ENCODE results near the gene RNF40.

RNF40 gene

GRCh38 chr16:30775392-30776188, 13.5 kb downstream of the RNF40 start:
- peak; percentile 81 to 84 for DNase-seq
- peak; percentile 88 for TF ChIP-seq POLR2A (IDR thresholded peaks at IDR 0.05; ENCODE audit: low read length)
- TF ChIP-seq GATA1 (IDR thresholded peaks at IDR 0.05; ENCODE audit: low read depth, low read length): no peak

- DNase-seq: no peak
- TF ChIP-seq GATA1 (IDR thresholded peaks at IDR 0.05; ENCODE audit: low read depth, low read length): no peak
- TF ChIP-seq POLR2A (IDR thresholded peaks at IDR 0.05; ENCODE audit: low read length): no peak
Measured at GRCh38 chr16:30777591-30778297, 15.6 kb downstream of the RNF40 start.

GRCh38 chr16:30778549-30779244, 16.6 kb downstream of the RNF40 start:
- peak in 1 of 2 experiments; percentile 60 for DNase-seq

GRCh38 chr16:30779596-30779995, 17.5 kb downstream of the RNF40 start:
- no peak for TF ChIP-seq POLR2A (IDR thresholded peaks at IDR 0.05; ENCODE audit: low read length)
- TF ChIP-seq GATA1 (IDR thresholded peaks at IDR 0.05; ENCODE audit: low read depth, low read length): no peak

More at GRCh38 chr16:30778549-30779244, 16.6 kb downstream of the RNF40 start:
- TF ChIP-seq GATA1 (IDR thresholded peaks at IDR 0.05; ENCODE audit: low read depth, low read length): no peak
- TF ChIP-seq POLR2A (IDR thresholded peaks at IDR 0.05; ENCODE audit: low read length): no peak

GRCh38 chr16:30780021-30780420, 17.9 kb downstream of the RNF40 start:
- DNase-seq: no peak
- TF ChIP-seq POLR2A (IDR thresholded peaks at IDR 0.05; ENCODE audit: low read length): no peak
- no peak for TF ChIP-seq GATA1 (IDR thresholded peaks at IDR 0.05; ENCODE audit: low read depth, low read length)

More at GRCh38 chr16:30779596-30779995, 17.5 kb downstream of the RNF40 start:
- DNase-seq: no peak

- no peak for DNase-seq
- no peak for TF ChIP-seq GATA1 (IDR thresholded peaks at IDR 0.05; ENCODE audit: low read depth, low read length)
- no peak for TF ChIP-seq POLR2A (IDR thresholded peaks at IDR 0.05; ENCODE audit: low read length)
Measured at GRCh38 chr16:30780549-30780948, 18.4 kb downstream of the RNF40 start.

GRCh38 chr16:30782486-30783279, 20.6 kb downstream of the RNF40 start:
- DNase-seq: no peak

GRCh38 chr16:30783280-30784109, 21.4 kb downstream of the RNF40 start:
- TF ChIP-seq GATA1 (IDR thresholded peaks at IDR 0.05; ENCODE audit: low read depth, low read length): no peak
- no peak for TF ChIP-seq POLR2A (IDR thresholded peaks at IDR 0.05; ENCODE audit: low read length)
- DNase-seq: no peak

More at GRCh38 chr16:30782486-30783279, 20.6 kb downstream of the RNF40 start:
- no peak for TF ChIP-seq POLR2A (IDR thresholded peaks at IDR 0.05; ENCODE audit: low read length)
- TF ChIP-seq GATA1 (IDR thresholded peaks at IDR 0.05; ENCODE audit: low read depth, low read length): no peak

GRCh38 chr16:30784215-30784614, 22.1 kb downstream of the RNF40 start:
- no peak for TF ChIP-seq POLR2A (IDR thresholded peaks at IDR 0.05; ENCODE audit: low read length)
- TF ChIP-seq GATA1 (IDR thresholded peaks at IDR 0.05; ENCODE audit: low read depth, low read length): no peak
- no peak for DNase-seq

- no peak for DNase-seq
- no peak for TF ChIP-seq POLR2A (IDR thresholded peaks at IDR 0.05; ENCODE audit: low read length)
- TF ChIP-seq GATA1 (IDR thresholded peaks at IDR 0.05; ENCODE audit: low read depth, low read length): no peak
Measured at GRCh38 chr16:30785126-30786106, 23.3 kb downstream of the RNF40 start.

GRCh38 chr16:30786115-30786935, 24.2 kb downstream of the RNF40 start:
- no peak for TF ChIP-seq GATA1 (IDR thresholded peaks at IDR 0.05; ENCODE audit: low read depth, low read length)
- no peak for TF ChIP-seq POLR2A (IDR thresholded peaks at IDR 0.05; ENCODE audit: low read length)
- no peak for DNase-seq

All from erythroblast (primary cell).